GM19099 (cell line): ENCODE data around the gene TRPM2.

Source experiments
- POLR2A ChIP-seq: IDR thresholded peaks from 3 replicates; pipeline ENCODE4 v1.6.1; 2011; ENCODE audit warnings: low read depth; ENCODE audit not compliant: insufficient read length; ENCODE audit errors: extremely low read depth

Gene TRPM2

GRCh38 chr21:44399955-44400790 lies 46.8 kb downstream of the TRPM2 start:
- no peak for TF ChIP-seq POLR2A

- TF ChIP-seq POLR2A = no peak
Observed at GRCh38 chr21:44400791-44401385, 47.5 kb downstream of the TRPM2 start.

DNA sequence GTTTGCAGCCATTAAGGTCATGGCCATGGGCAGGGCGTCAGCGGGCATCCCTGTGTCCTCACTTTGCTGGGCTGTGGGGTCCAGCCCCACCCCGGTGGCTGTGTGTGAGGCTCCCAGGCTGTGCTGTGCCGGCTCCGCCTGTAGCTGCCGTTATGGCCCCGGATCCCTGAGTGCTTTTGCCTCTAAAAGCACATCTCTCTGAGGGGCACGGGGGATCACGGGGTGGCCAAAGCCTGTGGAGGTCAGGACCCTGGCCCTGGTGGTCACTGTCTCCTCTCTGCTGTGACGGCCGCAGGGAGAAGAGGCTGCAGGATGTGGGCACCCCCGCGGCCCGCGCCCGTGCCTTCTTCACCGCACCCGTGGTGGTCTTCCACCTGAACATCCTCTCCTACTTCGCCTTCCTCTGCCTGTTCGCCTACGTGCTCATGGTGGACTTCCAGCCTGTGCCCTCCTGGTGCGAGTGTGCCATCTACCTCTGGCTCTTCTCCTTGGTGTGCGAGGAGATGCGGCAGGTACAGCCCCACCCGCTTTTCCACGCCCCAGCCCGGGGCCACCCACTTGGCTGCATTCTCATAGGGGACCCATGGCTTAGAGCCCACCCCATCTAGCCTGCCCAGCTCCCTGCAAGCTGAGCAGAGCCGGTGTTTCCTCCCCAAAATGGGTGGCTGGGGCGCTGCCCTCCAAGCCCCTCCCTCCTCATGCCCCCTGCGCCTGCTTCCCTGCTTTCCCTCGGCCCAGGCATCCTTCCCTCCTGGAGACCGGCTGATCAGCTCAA lies 48.2 kb downstream of the TRPM2 start:
- no peak for TF ChIP-seq POLR2A

DNA sequence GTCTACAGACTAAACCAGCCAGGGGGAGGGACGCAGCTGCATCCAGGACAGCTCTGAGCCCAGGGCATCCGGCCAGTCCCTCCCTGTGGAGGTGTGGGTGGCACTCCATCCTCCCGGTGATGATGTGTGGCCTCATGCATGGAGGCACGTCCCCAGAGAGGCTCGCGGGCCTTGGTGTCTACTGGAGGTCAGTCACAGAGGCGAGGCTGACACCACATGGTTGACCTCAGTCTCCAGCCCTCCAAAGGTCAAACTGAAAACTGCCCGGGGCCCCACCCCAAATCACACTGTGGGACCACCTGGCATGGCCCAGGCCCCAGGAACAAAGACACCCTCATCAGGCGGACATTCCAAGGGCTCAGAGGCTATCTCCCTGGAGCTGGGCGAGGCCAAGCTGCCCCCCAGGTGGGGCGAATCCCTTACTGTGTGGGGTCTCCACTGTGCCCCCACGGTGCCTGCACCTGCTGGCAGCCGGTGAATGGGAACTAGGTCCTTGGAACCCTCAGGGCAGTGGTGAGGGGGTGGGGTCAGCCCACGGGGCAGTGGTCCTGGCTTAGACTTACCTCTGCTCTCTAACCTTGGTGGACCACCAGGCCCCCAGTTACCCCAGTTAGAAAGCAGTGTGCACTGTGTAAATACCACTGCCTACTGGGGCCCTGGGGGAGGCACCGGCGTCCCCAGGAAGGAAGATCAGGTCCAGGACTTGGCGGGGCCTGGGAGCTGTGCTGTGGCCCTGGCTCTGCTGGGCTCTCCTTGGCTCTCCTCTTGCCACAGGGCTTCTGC lies 49.1 kb downstream of the TRPM2 start:
- no peak for TF ChIP-seq POLR2A

DNA sequence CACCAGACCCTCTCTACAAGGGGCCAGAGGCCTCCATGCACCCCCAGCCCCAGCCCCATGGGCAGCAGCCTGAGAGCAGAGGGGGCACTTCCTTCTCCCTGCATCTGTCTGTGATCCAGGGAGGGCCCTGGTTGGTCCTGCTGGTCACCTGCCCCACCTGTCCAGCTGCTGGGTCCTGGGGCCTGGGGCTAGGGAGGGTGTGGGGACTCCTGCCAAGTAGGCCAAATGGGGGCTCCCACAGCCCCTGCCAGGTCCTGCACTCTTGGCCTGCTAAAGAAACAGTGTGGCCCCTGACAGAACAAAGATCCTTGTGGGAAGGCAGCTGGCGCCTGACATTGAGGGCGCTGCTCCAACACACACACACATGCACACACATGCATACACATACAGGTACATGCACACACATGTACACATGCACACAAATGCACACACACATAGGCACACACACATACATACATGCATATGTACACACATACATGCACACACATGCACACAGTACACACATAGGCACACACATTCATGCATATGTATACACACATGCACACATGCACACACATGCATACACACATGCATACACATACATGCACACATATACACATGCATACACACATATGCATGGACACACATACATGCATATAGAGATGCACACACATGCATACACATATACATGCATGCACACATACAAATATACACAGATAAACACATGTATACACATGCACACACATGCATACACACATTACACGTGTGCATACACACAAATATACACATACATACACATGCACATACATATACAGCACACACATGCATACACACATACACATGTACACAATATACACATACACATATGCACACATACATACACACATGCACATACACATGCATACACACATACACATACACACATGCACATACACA lies 49.9 kb downstream of the TRPM2 start:
- no peak for TF ChIP-seq POLR2A

GRCh38 chr21:44405091-44405947 lies 51.9 kb downstream of the TRPM2 start:
- TF ChIP-seq POLR2A = no peak

GRCh38 chr21:44405948-44406872 lies 52.8 kb downstream of the TRPM2 start:
- no peak for TF ChIP-seq POLR2A

GRCh38 chr21:44406953-44407352 lies 53.5 kb downstream of the TRPM2 start:
- no peak for TF ChIP-seq POLR2A

- TF ChIP-seq POLR2A = no peak
Observed at GRCh38 chr21:44407493-44407892, 54.1 kb downstream of the TRPM2 start.

DNA sequence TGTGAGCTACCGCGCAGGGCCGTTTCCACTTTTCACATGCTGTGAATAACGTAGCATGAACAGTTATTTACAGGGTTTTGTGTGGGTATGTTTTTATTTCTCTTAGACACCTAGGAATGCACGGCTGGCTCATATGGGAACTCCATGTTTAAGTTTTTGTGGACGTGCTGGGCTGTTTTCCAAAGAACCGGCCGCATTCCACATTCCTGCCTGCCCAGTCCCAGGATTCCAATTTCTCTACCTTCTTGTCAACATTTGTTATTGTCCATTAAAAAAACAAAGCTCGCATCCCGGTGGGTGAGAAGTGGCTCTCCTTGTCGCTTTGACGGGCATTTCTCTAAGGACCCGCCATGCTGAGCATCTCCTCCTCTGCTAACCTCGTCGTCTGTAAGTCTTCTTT lies 54.8 kb downstream of the TRPM2 start:
- no peak for TF ChIP-seq POLR2A

DNA sequence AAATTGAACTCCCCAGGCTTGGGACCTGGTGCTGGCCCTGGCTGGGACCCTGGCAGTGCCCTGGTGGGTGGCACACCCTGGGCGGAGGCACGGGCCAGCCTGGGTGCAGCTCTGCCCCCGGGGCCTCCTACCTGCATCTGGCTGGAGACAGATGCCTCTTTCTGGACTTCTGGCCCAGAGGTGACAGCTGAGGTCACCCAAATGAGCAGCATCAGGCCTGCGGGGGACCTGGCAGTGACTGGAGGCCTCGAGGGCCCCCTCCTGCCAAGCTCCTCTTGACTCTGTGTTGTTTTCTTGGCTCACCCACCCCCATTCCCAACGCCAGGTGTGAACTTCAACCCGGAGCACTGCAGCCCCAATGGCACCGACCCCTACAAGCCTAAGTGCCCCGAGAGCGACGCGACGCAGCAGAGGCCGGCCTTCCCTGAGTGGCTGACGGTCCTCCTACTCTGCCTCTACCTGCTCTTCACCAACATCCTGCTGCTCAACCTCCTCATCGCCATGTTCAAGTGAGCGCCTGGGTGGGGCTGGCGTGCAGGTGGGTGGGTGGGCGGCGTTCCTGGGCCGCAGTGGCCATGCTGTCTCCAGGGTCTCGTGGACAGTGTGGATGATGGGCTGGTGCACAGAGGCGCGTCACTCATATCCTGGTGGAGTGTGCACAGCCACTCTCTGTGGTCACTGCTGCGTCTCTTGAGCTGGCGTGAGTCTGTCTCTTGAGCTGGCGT lies 60.3 kb downstream of the TRPM2 start:
- no peak for TF ChIP-seq POLR2A
